Right renal cortex interstitium (tissue), 3 donors: ENCODE results near the gene MT1M. TPM values are rescaled to one million over a fixed set of nuclear protein-coding genes. Genes with fewer than 3 reads are reported as not detected.

Source experiments
- DNase-seq, 3 donors: peaks; one replicate each; pipeline ENCODE4 v3.0.0-alpha.2; 2013; ENCODE audit warnings: low read depth in 3 of 3, low spot score in 2 of 3
- polyA plus RNA-seq, 3 donors: library from polyadenylated mRNA; unstranded; fragments of 120-200 nt; gene quantifications; one replicate each; pipeline ENCODE4 v1.2.1, GENCODE V29; 2013; ENCODE audit not compliant: insufficient read length in 3 of 3

Gene MT1M
- polyA plus RNA-seq, 3 donors, result not detected

GRCh38 chr16:56625943-56626654 is 6.4 kb upstream of the MT1M start:
- no peak for DNase-seq

- no peak for DNase-seq
Observed at GRCh38 chr16:56626685-56627084, 5.8 kb upstream of the MT1M start.

GRCh38 chr16:56628486-56629350 is 3.7 kb upstream of the MT1M start:
- no peak for DNase-seq

- DNase-seq, result no peak
Observed at GRCh38 chr16:56629531-56629930, 2.9 kb upstream of the MT1M start.

- no peak for DNase-seq
Observed at GRCh38 chr16:56630134-56630533, 2.3 kb upstream of the MT1M start.

- no peak for DNase-seq
Observed at GRCh38 chr16:56631197-56631596, 1.3 kb upstream of the MT1M start.

- no peak for DNase-seq
Observed at GRCh38 chr16:56631832-56632155, 665 bp upstream of the MT1M start.

- no peak for DNase-seq
Observed at GRCh38 chr16:56632848-56633365, 448 bp downstream of the MT1M start.

- DNase-seq, result no peak
Observed at GRCh38 chr16:56633535-56633934, 1.1 kb downstream of the MT1M start.

- no peak for DNase-seq
Observed at GRCh38 chr16:56634715-56635440, 2.4 kb downstream of the MT1M start.

GRCh38 chr16:56635441-56635967 is 3.0 kb downstream of the MT1M start:
- no peak for DNase-seq

- no peak for DNase-seq
Observed at GRCh38 chr16:56636616-56637413, 4.4 kb downstream of the MT1M start.

GRCh38 chr16:56637814-56638750 is 5.6 kb downstream of the MT1M start, which contains the start of gene MT1A:
Gene MT1A, plus strand, starts transcription at chr16:56638666. Its CDS starts 73 bp downstream, at chr16:56638739.
- DNase-seq, result no peak

- no peak for DNase-seq
Observed at GRCh38 chr16:56639045-56639444, 6.6 kb downstream of the MT1M start.

- no peak for DNase-seq
Observed at GRCh38 chr16:56640076-56640475, 7.6 kb downstream of the MT1M start.

- no peak for DNase-seq
Observed at GRCh38 chr16:56641166-56641565, 8.7 kb downstream of the MT1M start.

- DNase-seq, result no peak
Observed at GRCh38 chr16:56643080-56643778, 10.8 kb downstream of the MT1M start.

- DNase-seq, result no peak
Observed at GRCh38 chr16:56643833-56644232, 11.4 kb downstream of the MT1M start.
